GM19395 (cell line): ENCODE measurements around the gene AFDN.

Source experiments
- ATAC-seq: cut with Tn5 transposase; IDR thresholded peaks from one replicate; pipeline ENCODE4 v1.9.1; 2021; ENCODE audit warnings: mild to moderate bottlenecking, moderate library complexity; ENCODE audit not compliant: unreplicated experiment

The AFDN gene

GRCh38 chr6:168013250-168013915, 186.7 kb downstream of the AFDN start:
- no peak for ATAC-seq

GRCh38 chr6:168014428-168014827, 187.7 kb downstream of the AFDN start:
- no peak for ATAC-seq

- no peak for ATAC-seq
Observed at GRCh38 chr6:168015009-168015408, 188.3 kb downstream of the AFDN start.

DNA sequence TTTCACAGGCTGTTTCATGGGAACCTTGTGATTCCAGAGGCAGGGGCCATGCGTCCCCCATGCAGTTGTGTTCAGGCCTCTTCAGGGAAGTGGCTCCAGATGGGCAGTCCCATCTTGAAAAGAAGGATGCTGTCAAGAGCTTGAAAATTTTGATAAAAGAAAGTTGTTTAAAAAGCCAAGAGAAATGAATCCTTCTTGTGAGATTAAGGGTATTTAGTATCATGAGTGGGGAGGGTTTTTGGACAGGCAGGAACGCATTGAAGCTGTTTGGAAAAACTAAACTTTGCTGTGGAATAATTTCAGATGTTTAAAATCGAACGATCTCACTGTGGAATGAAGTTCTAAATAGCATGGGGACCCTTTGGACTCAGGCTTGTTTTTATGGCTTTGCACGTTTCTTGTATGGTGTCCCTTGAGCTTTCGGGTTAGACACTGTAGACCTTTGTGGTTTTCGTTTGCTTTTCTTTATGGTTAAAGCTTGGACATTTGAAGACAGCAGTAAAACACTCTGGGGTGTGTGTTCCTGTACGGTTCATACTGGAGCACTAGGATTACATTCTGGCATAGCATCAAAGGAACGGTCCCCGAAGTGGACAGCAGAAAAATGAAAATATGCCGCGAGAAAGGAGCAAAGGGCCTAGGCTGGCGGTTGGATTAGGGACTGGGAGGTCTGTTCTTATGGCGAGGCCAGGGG, 188.9 kb downstream of the AFDN start:
- ATAC-seq, result no peak

GRCh38 chr6:168016176-168016620, 189.5 kb downstream of the AFDN start:
- ATAC-seq, result no peak

- ATAC-seq, result no peak
Observed at GRCh38 chr6:168016721-168017525, 190.2 kb downstream of the AFDN start.

DNA sequence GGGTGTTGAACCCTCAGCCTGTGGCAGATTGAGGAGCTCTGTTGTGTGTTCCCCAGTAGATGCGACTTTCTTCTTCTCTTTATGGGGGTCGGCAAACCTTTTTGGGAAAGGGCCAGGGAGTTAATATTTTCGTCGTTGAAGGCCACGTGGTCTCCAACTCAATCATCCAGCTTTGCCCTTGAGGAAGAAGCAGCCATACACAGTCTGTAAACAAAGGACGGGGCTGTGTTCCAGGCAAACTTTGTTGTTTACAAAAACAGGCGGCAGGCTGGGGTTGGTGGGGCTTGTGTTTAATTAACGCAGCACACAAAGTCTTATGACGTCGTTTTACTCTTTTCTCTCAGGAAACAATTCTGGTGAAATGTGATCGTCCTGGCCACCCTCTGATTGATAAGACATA, 190.9 kb downstream of the AFDN start:
- no peak for ATAC-seq

DNA sequence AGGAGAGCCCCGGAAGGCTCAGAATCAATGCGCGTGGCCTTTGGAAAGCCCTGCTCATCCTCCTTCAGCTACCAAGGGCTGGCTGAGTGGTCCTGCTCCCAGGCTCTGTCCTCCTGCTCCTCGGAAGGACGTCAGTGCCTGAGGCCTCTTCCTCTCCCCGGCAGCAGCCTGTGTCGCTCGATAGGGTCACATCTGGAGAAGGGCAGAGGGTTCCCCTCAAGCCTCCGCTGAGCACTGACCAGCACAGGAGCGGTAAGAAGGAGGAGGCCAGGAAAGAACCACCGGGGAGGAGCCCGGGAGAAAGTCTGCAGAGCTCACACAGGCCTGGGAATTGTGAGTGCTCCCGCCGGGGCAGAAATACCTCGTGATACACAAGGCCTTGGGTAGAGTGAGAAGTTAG, 192.0 kb downstream of the AFDN start:
- ATAC-seq, result no peak

GRCh38 chr6:168020242-168020641, 193.5 kb downstream of the AFDN start:
- no peak for ATAC-seq

DNA sequence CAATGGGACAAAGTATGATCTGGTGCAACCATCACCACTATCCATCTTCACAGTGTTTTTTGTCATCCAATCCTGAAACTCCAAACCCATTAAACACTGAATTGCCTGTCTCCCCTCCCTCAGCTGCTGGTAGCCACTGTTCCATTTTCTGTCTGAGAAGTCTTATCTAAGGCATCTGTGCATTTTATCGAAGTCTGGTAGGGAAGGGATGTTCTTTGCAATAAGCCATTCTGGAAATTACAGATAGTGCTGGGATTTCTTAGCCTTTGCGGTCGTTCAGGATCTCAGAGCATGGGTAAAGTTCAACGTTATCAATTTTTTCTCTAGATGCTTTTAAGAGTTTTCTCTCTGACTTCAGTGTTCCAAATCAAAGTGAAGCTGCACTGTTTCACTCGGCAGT, 194.9 kb downstream of the AFDN start:
- ATAC-seq, result no peak
